UCSD-AML1 (cell line): Measurements from ENCODE around the gene FAM120C.

Experiments
- DNase-seq: peaks from one replicate; lab custom pipeline; 2025; ENCODE audit not compliant: unreplicated experiment; lab: John Stamatoyannopoulos, UW

FAM120C gene

DNA sequence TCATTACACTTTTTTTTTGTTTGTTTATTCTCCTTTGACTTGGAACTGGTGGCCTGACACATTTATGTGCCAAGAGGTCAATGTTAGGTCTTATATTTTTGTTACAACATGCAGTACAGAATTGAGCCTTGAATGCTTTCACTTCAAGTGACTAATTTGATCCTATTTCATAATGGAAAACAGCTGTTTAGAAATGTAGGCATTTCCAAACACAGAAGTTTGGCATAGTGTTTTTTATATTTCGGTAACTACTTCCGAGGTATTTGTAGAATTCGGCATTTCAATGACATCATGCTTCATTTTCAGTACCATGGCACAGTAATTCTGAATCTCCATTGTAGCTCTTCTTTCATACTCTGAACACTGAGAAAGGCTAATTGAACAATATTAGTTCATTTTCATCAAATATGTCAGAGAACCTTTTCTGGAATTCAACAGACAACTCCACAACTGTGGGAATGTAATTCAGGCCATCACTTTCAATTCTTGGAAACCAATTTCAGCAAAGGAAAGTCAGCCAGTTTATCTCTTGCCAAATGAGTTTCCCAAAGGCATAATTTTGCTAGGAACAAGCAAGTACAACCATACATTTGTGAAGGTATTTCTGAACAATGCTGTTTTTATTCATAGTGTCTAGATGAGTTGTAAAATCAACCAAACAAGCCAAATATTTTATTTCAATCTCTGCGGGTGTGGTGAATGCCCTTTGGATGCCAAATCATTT lies 11.4 kb downstream of the FAM120C start:
- no peak for DNase-seq

DNA sequence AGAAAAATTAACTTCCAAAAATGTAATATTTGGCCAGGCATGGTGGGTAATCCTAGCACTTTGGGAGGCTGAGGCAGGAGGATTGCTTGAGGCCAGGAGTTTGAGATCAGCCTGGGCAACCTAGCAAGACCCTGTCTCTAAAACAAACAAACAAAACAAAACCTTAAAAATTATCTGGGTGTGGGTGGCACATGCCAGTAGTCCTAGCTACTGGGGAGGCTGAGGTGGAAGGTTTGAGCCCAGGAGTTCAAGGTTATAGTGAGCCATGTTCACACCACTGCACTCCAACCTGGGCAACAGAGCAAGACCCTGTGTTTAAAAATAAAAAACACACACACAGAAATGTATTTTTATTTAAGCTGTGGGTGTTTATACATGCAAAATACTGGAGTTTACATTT lies 12.0 kb downstream of the FAM120C start:
- no peak for DNase-seq

DNA sequence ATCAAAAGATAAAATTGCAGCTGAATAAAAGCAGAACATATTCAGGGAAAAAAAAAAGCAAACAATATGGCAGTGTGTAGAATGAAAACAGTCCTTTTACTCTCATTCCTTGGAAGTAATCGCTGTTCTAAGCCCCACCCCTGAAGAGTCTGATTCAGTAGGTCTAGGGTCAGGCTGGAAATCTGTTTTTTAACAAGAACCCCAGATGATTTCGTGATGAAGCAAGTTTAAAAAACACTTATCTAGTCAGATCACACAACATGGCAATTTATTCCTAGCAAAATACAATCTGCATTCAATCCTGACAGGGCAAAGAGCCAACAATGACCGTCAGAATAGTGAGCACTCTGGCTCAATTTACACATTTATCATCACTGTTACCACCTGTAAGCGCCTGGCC lies 16.1 kb downstream of the FAM120C start:
- DNase-seq: no peak

DNA sequence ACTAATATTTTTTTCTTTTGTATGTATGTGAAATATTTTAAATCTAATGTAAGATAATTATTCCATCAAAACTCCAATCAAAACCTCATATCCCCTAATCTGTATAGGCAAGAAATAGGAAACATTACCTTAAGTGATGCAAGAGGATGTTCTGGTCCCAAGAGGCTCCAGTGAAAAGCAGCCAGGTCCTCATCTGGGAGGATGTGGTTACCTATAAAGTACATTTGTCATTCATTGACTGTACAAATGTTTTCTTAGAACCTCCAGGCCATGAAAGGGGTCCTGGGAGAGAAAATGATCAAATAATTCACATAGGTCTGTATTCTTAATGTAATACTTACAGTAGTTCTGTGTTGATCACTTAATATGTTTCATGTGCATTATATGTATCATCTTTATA lies 25.5 kb downstream of the FAM120C start:
- no peak for DNase-seq

DNA sequence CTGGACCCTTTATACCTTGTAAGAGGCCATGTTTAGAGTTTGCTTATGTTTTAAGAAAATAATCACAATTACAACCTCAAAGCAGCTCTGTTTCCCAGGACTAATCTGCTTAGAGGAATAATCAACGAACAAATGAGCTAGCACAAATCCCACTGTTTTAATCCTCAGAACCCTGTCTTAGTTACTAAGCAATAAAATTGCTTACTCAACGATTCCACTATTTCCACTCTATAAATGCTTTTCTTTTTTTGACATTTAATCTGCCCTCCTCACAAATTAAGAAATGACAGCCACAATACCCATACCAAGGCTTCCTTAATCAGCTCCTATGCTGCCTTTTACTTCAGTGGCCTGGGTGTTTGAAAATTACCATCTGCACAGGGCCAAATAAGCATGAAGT lies 48.8 kb downstream of the FAM120C start:
- DNase-seq: no peak

DNA sequence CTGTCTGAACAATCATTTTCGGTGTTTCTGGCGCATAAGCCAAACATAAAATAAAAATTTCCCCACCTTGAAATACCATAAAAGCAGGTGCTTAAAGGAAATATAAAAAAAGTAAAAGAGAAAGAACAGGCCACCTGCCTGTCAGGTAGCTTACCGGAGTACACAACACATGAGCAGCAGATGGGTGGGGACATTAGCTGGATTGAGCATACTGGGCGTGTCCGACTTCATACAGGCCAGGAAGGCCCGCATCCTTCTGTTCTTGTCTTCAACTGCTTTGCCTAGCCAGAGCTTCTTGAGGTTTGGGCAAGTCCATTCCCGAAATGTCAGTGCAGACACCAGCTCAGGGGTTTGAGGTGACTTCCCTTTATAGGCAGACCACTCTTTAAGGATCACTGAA lies 66.7 kb downstream of the FAM120C start:
- no peak for DNase-seq

DNA sequence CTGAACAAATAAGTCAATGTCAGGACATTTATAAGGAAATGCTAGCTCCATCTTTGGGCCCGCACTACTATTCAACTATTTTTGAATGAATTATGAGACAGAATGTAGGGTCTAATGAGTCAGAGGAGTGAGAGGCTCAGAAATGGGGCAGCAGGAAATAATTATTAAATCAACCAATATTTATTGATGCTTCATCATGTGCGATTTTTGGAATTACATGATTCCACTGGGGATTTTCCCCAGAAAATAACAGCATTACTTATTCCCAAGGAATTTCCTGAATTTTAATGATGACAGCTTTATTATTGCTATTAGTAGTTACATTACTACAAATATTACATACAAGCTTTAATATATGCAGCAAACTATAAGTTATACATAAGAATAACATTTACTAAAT lies 89.5 kb downstream of the FAM120C start:
- DNase-seq: no peak

DNA sequence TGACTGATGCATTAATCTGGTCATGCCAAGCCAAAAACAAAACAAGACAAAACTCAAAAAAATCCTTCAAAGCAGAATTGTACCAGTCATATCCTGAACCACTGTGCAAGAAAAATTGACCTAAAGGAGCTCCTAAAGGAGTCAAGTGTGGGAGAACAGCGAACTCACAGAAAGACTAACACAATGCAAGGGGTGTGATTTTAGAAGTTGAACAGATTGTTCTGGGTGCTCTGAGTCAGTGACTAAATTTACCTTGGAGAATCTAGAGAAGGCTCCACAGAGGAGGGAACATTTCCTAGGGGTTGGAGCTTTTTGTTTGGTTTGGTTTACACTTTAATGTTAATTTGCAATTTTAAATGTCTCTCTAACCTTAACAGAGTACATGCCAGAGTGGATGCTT lies 89.9 kb downstream of the FAM120C start:
- no peak for DNase-seq

DNA sequence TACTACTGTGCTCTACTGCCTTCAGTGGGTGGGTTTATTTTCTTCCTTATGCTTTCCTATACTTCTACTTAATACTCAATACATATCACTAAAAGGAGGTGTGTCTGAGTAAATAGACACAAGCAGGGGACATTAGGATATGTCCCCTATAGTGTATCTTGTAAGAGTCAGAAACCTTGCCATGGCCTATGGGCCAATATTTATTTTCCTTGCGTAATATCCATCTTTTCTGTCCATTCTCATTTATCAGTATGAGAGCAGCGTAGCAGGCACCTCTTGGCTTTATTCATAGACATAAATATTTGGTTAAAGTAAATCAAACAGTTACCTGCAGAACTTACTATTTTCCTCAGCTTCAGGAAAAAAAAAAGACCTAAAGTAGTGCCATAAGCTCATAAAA lies 92.2 kb downstream of the FAM120C start:
- DNase-seq: no peak

DNA sequence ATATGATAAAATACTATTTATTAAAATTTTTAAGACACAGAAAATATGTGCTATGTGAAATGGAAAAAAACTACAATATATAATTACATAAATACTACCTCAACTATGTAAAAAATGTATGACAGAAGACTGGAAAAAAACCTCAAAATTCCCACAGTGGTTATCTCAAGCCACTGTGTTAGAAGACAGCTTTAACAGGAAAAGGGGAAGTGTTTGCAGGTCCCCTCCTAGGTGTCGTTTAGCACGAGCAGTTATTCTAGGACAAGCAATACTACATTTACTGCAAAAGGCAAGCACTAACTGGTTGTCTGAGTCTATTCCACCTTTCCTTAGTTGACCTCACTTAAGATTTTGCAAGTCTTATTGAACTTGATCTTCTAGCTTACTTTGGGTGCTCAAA lies 93.9 kb downstream of the FAM120C start:
- DNase-seq: no peak

DNA sequence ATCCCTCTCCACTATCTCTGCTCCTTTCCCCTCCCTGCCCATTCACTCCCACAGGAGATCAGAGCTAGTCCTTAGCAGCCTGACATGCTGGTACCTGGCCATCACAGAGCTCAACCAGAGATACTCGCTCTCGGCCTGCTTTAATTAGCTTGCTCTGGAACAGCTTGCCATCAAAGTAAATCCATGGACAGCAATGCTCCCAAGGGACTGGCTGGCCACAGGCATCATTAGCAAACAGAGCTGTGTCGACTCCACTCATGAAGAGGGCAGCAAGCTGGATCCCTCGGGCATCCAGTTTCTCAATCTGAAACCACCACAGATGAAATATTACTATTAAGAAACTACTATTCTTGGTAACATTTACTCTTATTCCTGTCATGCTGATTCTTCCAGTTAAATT lies 95.4 kb downstream of the FAM120C start:
- DNase-seq: no peak

DNA sequence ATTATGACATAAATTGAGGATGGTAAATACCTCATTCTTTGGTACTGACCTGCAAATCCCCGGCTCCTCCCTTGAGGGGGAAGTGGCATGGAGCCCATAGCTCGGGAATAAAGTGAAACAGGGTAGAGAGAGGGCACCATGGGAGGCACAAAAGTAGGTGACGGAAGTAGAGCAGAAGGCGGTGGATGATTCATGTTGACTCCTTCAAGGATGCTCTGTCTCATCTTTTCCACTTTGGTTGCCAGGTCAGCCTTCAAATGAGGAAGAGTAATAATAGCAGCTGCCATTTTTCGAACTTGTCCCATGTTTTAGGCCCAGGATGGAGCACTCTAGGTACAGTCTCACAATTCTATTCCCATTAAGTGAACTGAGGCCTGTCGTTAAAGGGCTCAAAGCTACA lies 97.4 kb downstream of the FAM120C start:
- DNase-seq: no peak

DNA sequence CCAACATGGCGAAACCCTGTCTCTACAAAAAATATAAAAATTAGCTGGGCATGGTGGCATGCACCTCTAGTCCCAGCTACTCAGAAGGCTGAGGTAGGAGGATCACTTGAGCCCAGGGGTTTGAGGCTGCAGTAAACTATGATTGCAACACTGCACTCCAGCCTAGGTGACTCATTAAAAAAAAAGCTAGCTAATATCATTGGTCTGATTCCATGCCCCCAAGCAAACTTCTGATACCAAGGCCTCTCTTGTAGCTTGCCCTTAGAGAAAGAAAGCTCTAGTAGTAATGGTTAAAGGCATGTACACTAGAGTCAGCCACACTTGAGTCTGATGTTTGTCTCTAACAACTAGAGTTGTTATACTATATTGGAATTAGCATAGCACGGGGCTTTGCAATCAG lies 106.2 kb downstream of the FAM120C start:
- DNase-seq: no peak

DNA sequence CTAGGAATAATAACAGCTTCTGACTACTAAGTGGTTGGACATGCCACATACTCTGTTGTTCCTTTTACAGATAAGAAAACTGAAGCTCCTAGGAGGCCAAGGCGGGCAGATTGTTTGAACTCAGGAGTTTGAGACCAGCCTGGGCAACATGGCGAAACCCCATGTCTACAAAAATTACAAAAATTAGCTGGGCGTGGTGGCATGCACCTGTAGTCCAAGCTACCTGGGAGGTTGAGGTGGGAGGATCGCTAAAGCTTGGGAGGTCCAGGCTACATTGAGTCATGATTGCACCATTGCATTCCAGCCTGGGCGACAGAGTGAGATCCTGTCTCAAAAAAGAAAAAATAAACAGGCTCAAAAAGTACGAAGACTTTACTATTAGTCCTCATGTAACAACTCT lies 108.2 kb downstream of the FAM120C start:
- no peak for DNase-seq

DNA sequence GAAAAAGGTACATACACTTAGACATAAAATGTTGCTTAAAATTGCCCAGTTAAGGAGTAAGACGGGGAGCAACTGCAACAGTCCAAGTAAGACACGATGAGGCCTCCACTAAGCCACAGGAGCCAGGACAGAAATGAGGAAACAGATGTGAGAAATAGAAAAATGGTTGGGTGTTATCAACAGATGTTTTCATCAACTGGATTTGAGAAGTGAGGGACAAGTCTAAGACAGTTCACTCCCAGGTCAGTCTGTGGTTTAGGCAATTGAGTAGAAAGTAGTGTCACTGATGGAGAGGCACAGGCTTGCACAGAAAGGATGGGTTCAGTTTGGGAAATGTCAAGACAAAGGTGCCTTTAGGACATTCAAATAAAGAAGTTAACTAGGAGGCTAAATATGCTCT lies 115.3 kb downstream of the FAM120C start:
- no peak for DNase-seq

DNA sequence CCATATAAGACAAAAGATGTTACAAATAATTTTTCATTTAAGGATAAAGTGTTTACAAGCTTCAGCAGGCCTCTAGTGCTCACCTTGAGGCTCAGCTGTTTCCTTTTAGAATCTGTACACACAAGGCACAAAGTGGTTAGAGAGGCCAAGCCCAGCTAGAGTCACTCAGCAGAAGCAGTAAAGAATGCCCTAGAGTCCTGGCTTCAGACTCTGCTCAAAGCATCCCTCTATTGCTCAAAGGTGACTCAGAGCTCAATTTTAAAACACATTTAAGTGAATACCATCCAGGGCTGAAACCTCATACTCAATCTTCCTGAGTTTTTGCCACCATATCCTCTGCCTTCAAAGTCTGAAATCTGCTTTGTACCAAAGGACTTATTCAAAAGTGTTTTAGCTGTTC lies 116.2 kb downstream of the FAM120C start:
- no peak for DNase-seq

DNA sequence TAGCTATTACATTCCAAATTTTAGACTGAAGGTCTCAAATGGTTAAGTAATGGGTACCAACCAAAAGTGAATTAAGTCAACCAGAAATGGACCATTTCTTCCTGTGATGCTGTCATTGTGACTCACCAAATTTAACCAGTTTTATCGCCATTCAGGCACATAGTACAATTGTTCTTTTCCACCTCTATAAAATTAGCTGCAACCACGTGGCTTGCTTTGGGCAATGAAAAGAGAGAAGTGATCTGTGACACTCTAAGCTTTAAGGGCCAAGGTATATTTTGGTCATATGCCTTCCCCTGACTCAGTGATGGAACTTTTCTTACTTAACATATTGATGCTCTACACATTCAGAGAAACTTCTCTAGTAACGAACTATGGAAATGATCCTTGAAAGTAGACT lies 118.5 kb downstream of the FAM120C start:
- no peak for DNase-seq

DNA sequence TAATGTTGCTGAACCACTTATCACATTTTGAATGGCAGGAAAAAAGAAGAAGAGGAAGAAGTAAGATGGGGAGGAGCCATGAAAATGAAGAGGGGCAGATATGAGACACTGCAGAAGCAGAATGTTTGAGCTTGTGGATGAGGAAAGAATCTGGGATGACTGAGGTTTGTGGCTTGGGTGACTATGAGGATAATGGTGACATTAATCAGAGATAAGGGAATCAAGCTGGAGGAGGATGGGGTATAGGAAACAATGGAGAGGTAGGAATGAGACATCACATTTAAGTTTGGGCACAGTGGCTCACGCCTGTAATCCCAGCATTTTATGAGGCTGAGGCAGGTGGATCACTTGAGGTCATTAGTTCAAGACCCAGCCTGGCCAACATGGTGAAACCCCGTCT lies 119.7 kb downstream of the FAM120C start:
- DNase-seq: no peak

DNA sequence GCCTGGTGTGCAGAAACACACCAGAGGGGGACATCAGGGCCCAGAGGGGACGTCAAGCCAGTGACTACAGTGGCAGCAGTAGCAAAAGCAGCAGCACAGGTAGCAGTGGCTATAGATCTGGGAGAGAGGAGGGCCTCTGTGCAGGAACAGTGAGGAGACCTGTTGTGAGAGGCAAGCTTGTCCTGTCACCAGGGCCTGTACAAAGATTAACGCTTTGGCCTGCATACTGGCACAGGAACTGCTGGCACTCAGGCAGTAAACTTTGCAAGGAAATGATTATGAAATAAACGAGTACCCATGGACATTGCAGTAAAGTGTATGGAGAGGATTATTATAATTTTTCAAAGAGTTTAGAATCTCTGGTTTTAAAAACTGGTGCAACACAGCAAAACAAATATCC lies 133.3 kb downstream of the FAM120C start:
- DNase-seq: no peak

DNA sequence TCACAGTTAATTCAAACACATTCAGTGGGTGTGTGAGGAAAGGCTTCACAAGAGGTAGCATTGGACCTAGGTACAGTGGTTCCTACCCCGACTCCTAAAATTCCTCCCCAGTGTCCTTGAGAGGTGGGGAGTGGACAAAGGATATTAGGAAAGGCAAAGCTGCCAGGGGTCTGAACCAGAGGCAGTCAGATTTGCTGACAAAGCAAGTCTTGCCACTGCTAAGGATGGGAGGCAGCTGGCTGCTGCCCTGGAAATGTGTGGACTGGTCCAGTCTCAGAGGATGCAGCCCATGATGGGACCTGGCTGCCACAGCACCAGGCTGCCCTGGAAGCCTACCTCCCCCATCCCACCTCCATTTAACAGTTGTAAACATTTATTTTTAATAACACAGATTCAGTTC lies 134.6 kb downstream of the FAM120C start:
- no peak for DNase-seq

DNA sequence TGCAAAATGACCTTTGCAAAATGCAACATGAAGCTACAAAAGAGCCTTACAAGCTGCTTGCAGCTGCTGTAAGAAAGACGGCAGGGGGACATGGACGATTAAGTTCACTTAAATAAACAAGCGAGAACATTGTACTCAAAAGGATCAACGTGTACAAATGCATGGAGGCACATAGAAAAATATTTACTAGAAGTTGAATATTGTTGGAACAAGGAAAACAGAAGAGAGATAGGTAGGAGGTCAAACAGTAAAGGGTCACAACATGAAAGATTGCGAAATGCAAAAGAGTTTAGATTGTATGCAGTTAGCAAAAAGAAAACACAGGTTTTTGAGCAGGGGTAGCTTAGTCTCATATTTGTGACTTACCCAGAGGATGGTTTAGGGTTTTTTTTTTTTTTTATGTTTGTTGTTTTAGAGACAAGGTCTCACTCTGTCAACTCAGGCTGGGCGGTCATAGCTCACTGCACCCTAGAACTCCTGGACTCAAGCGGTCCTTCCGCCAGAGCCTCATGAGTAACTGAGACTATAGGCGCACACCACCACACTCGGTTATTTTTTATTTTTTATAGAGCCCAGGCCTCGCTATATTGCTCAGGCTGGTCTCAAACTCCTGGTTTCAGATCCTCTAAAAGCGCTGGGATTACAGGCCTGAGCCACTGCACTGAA lies 137.4 kb downstream of the FAM120C start:
- DNase-seq: no peak

DNA sequence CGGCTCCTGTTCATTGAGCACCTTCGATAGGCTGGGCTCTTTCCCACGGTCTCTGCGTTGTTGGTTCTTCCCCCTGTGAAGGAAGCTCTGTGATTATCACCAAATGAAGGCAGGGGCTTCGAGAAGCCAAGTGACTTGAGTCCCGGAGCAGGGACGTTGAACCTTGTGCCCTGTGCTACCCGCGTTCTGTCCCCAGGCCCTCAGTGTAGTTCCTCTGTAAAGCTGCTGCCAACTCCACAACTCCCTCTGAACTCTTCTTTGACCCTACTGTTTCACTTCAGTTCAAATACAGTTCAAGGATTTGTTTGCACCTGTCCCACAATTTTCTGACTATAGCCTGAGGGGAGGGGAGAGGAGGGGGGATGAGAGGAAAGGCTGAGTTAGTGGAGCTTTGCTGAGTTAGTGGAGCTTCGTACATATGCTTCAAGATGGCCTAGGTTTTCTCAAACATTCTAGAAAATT lies 138.1 kb downstream of the FAM120C start:
- DNase-seq: no peak
